Type B pancreatic cell (in vitro differentiated cells): Measurements from ENCODE around the gene GLRB. TPM values are rescaled to one million over a fixed set of nuclear protein-coding genes. Genes with fewer than 3 reads are reported as not detected.
A peak's percentile ranks its signal among the peaks of the same experiment; 100 is the strongest.
"Not testable (repeated sequence)": the region's sequence is repeated elsewhere in the genome, so short reads cannot be mapped to it uniquely, and the experiment has no call there.

Source experiments
- DNase-seq: peaks from one replicate; pipeline ENCODE4 v3.0.0; 2021; ENCODE audit warnings: mixed read lengths; ENCODE audit not compliant: unreplicated experiment; ENCODE audit errors: extremely low spot score
- H3K27ac Mint-ChIP-seq: 2 replicates; pipeline ENCODE4 v1.8.0; 2021; ENCODE audit warnings: mild to moderate bottlenecking, mixed read lengths
- H3K27me3 Mint-ChIP-seq: 2 replicates; pipeline ENCODE4 v1.8.0; 2021; ENCODE audit warnings: mixed read lengths
- H3K36me3 Mint-ChIP-seq: 2 replicates; pipeline ENCODE4 v1.8.0; 2021; ENCODE audit warnings: mixed read lengths
- H3K4me1 Mint-ChIP-seq: one replicate; pipeline ENCODE4 v1.8.0; 2021; ENCODE audit warnings: mixed read lengths; ENCODE audit not compliant: unreplicated experiment
- H3K4me3 Mint-ChIP-seq: 2 replicates; pipeline ENCODE4 v1.8.0; 2021; ENCODE audit warnings: mild to moderate bottlenecking, mixed read lengths
- H3K9me3 Mint-ChIP-seq: 2 replicates; pipeline ENCODE4 v1.8.0; 2021; ENCODE audit warnings: mixed read lengths
- total RNA-seq: library from RNA; stranded (reverse); gene quantifications from 2 replicates; pipeline ENCODE4 v1.2.1, GENCODE V29; 2021; ENCODE audit warnings: low replicate concordance
- TF ChIP-seq, protein P1 (sequence below): fragments of 200-600 bp; sonication (generic); conservative IDR thresholded peaks from 2 replicates; pipeline ENCODE4 v1.5.0; 2021; ENCODE audit warnings: antibody characterized with exemption, mild to moderate bottlenecking

The GLRB gene
- total RNA-seq, 1 donor from 2014 or later: 5.2 TPM

- H3K27ac Mint-ChIP-seq: no peak overlapping the region
- H3K4me1 Mint-ChIP-seq: no peaks in the 10 kb centered on the region
- peaks cover 13% of the 10 kb centered on the region for H3K9me3 Mint-ChIP-seq
- TF ChIP-seq, protein P1, sequence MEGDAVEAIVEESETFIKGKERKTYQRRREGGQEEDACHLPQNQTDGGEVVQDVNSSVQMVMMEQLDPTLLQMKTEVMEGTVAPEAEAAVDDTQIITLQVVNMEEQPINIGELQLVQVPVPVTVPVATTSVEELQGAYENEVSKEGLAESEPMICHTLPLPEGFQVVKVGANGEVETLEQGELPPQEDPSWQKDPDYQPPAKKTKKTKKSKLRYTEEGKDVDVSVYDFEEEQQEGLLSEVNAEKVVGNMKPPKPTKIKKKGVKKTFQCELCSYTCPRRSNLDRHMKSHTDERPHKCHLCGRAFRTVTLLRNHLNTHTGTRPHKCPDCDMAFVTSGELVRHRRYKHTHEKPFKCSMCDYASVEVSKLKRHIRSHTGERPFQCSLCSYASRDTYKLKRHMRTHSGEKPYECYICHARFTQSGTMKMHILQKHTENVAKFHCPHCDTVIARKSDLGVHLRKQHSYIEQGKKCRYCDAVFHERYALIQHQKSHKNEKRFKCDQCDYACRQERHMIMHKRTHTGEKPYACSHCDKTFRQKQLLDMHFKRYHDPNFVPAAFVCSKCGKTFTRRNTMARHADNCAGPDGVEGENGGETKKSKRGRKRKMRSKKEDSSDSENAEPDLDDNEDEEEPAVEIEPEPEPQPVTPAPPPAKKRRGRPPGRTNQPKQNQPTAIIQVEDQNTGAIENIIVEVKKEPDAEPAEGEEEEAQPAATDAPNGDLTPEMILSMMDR: no peak
- H3K27me3 Mint-ChIP-seq: no peaks in the 10 kb centered on the region
- DNase-seq: no peak
- peaks cover 6% of the 10 kb centered on the region for H3K36me3 Mint-ChIP-seq
- H3K4me3 Mint-ChIP-seq: no peak overlapping the region
Observed at GRCh38 chr4:157165935-157166610, 90.1 kb downstream of the GLRB start.

- no peaks in the 10 kb centered on the region for H3K4me1 Mint-ChIP-seq
- TF ChIP-seq, protein P1: no peak
- H3K27ac Mint-ChIP-seq: no peak overlapping the region
- DNase-seq: no peak
- H3K36me3 Mint-ChIP-seq: no peaks in the 10 kb centered on the region
- H3K4me3 Mint-ChIP-seq: no peak overlapping the region
- H3K27me3 Mint-ChIP-seq: no peaks in the 10 kb centered on the region
- no peaks in the 10 kb centered on the region for H3K9me3 Mint-ChIP-seq
Observed at GRCh38 chr4:157170321-157170720, 94.4 kb downstream of the GLRB start.

DNA sequence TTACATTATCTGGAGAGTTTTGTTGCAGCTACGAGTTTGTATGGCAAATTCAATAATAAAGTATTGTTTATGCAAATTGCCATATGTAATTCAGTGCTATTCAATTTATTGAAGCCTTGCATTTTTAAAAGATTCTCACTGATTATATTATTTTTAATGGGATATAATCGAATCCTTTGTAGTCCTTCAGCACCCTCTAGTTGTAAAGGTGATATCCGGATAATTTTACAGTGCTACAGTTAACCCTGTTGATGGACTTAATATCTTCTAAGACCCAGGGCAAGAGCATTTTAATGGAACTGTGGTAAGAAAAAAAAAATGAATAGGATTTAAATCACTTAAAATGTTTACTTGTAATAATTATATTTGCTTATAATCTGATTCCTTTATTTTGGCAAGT lies 96.1 kb downstream of the GLRB start:
- DNase-seq: no peak
- no peak overlapping the region for H3K4me3 Mint-ChIP-seq
- no peaks in the 10 kb centered on the region for H3K9me3 Mint-ChIP-seq
- H3K4me1 Mint-ChIP-seq: no peaks in the 10 kb centered on the region
- no peaks in the 10 kb centered on the region for H3K36me3 Mint-ChIP-seq
- TF ChIP-seq, protein P1: peak; percentile 43
- H3K27me3 Mint-ChIP-seq: no peaks in the 10 kb centered on the region
- H3K27ac Mint-ChIP-seq: no peak overlapping the region

DNA sequence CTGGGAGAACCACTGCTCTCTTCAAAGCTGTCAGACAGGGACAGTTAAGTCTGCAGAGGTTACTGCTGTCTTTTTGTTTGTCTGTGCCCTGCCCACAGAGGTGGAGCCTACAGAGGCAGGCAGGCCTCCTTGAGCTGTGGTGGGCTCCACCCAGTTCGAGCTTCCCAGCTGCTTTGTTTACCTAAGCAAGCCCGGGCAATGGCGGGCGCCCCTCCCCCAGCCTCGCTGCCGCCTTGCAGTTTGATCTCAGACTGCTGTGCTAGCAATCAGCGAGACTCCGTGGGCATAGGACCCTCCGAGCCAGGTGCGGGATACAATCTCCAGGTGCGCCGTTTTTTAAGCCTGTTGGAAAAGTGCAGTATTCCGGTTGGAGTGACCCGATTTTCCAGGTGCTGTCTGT lies 104.3 kb downstream of the GLRB start:
- not testable (repeated sequence) for H3K36me3 Mint-ChIP-seq, H3K27ac Mint-ChIP-seq, DNase-seq

GRCh38 chr4:157184300-157184699 lies 108.3 kb downstream of the GLRB start:
- TF ChIP-seq, protein P1: no peak
- H3K4me3 Mint-ChIP-seq: no peak overlapping the region
- no peaks in the 10 kb centered on the region for H3K9me3 Mint-ChIP-seq

More for the DNA sequence above, 104.3 kb downstream of the GLRB start:
- not testable (repeated sequence) for H3K4me1 Mint-ChIP-seq, H3K4me3 Mint-ChIP-seq, H3K27me3 Mint-ChIP-seq, H3K9me3 Mint-ChIP-seq

DNA sequence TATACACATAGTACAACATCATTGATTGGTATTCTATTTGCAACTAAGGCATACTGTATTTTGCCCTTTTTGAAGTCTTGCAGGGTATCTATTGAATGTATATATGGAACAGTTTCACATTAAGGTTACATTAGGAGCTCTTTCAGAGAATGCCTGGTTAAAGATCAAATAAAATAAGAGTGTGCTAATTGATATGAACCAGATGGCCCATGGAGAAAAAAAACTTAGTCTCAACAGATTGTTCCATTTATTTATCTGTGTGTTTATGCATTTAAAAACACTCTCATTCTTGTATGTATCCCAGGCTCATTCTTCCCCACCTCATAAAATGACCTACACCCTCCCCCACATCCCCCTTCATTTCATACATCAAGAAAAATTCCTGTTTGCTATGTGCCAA lies 109.4 kb downstream of the GLRB start:
- no peaks in the 10 kb centered on the region for H3K27me3 Mint-ChIP-seq
- H3K27ac Mint-ChIP-seq: no peak overlapping the region
- H3K36me3 Mint-ChIP-seq: no peaks in the 10 kb centered on the region
- no peaks in the 10 kb centered on the region for H3K9me3 Mint-ChIP-seq
- H3K4me1 Mint-ChIP-seq: peaks cover 7% of the 10 kb centered on the region
- no peak overlapping the region for H3K4me3 Mint-ChIP-seq
- DNase-seq: no peak
- TF ChIP-seq, protein P1: no peak

More at GRCh38 chr4:157184300-157184699, 108.3 kb downstream of the GLRB start:
- no peak for DNase-seq
- H3K36me3 Mint-ChIP-seq: no peaks in the 10 kb centered on the region
- H3K27me3 Mint-ChIP-seq: no peaks in the 10 kb centered on the region
- no peak overlapping the region for H3K27ac Mint-ChIP-seq
- H3K4me1 Mint-ChIP-seq: peaks cover 7% of the 10 kb centered on the region
